Adipose tissue (tissue), 3 donors: ENCODE results near the gene GALK1. TPM values are rescaled to one million over a fixed set of nuclear protein-coding genes. Genes with fewer than 3 reads are reported as not detected.
"Not testable (repeated sequence)": the region's sequence is repeated elsewhere in the genome, so short reads cannot be mapped to it uniquely, and the experiment has no call there.

Experiments used
- H3K27ac ChIP-seq: one replicate; pipeline ENCODE4 v1.5.1; 2013; ENCODE audit warnings: low read depth, low read length
- WGBS, 3 donors: extraction: QIAGEN DNeasy Blood & Tissue Kit; methylation state at CpG; one replicate each; pipeline ENCODE4 v1.1.7; 2013; 5-methylcytosine and 5-hydroxymethylcytosine counted together
- polyA plus RNA-seq, 3 donors: library from polyadenylated mRNA; stranded (reverse); fragments of 200-250 nt; gene quantifications; one replicate each; pipeline ENCODE4 v1.2.3, GENCODE V29; 2013
- donor health status: healthy with polysubstance abuse.
- donor health status: Bipolar disorder and iron deficiency.
- donor health status: healthy.

GALK1 gene
- 10 to 100 TPM; 28.9 to 32.0 (median 29.0) TPM for polyA plus RNA-seq

- peak within 1 kb of the TSS; percentile 46 for H3K27ac ChIP-seq
- WGBS, 3 donors: 0 to 1% (median 1%) methylated on average over 53 to 71 of the region's 71 CpGs
These were observed at the start of gene GALK1 for GRCh38 chr17:75764711-75765421. TSS of gene GALK1 (minus strand) at chr17:75765192. CDS start at chr17:75765136, 56 bp downstream.

GRCh38 chr17:75814021-75814395 lies 49.0 kb upstream of the GALK1 start:
- WGBS, 3 donors: 86 to 91% (median 88%) methylated on average over 6 of the region's 6 CpGs
- H3K27ac ChIP-seq: no peak overlapping the region

GRCh38 chr17:75813081-75814020 lies 48.4 kb upstream of the GALK1 start:
- 85 to 92% (median 86%) methylated on average over 24 of the region's 24 CpGs for WGBS, 3 donors
- H3K27ac ChIP-seq: no peak overlapping the region

- no peak overlapping the region for H3K27ac ChIP-seq
- 89 to 91% (median 89%) methylated on average over 27 of the region's 27 CpGs for WGBS, 3 donors
These were observed 47.4 kb upstream of the GALK1 start for GRCh38 chr17:75812096-75813013.

GRCh38 chr17:75811174-75811573 lies 46.2 kb upstream of the GALK1 start:
- no peak overlapping the region for H3K27ac ChIP-seq
- WGBS, 3 donors: 92 to 95% (median 93%) methylated on average over 7 of the region's 7 CpGs

- H3K27ac ChIP-seq: not testable (repeated sequence)
- 94 to 98% (median 97%) methylated on average over 11 of the region's 11 CpGs for WGBS, 3 donors
These were observed 45.8 kb upstream of the GALK1 start for GRCh38 chr17:75810756-75811155.

GRCh38 chr17:75810216-75810615 lies 45.2 kb upstream of the GALK1 start:
- 92 to 98% (median 92%) methylated on average over 5 of the region's 5 CpGs for WGBS, 3 donors
- no peak overlapping the region for H3K27ac ChIP-seq

GRCh38 chr17:75809631-75810111 lies 44.7 kb upstream of the GALK1 start:
- H3K27ac ChIP-seq: no peak overlapping the region
- 84 to 91% (median 88%) methylated on average over 24 of the region's 24 CpGs for WGBS, 3 donors

GRCh38 chr17:75808905-75809621 lies 44.1 kb upstream of the GALK1 start:
- WGBS, 3 donors: 54 to 64% (median 60%) methylated on average over 16 to 18 of the region's 18 CpGs
- H3K27ac ChIP-seq: peak overlapping the region; percentile 28

- WGBS, 3 donors: 50 to 68% (median 61%) methylated on average over 4 of the region's 4 CpGs
- peak overlapping the region; percentile 28 for H3K27ac ChIP-seq
These were observed 43.5 kb upstream of the GALK1 start for GRCh38 chr17:75808549-75808904.

- 91 to 94% (median 94%) methylated on average over 3 of the region's 3 CpGs for WGBS, 3 donors
- H3K27ac ChIP-seq: no peak overlapping the region
These were observed 42.9 kb upstream of the GALK1 start for GRCh38 chr17:75807861-75808260.

GRCh38 chr17:75806822-75807500 lies 42.0 kb upstream of the GALK1 start:
- H3K27ac ChIP-seq: no peak overlapping the region
- 83 to 86% (median 85%) methylated on average over 4 of the region's 4 CpGs for WGBS, 3 donors

GRCh38 chr17:75803883-75804282 lies 38.9 kb upstream of the GALK1 start:
- 88 to 95% (median 95%) methylated on average over 1 of the region's 1 CpG for WGBS, 3 donors
- H3K27ac ChIP-seq: no peak overlapping the region

- no peak overlapping the region for H3K27ac ChIP-seq
- WGBS, 3 donors: 83 to 88% (median 86%) methylated on average over 4 of the region's 4 CpGs
These were observed 34.4 kb upstream of the GALK1 start for GRCh38 chr17:75799402-75799801.

GRCh38 chr17:75795820-75796607 lies 31.0 kb upstream of the GALK1 start:
- WGBS, 3 donors: 91 to 93% (median 92%) methylated on average over 8 of the region's 8 CpGs
- H3K27ac ChIP-seq: no peak overlapping the region

- no peak overlapping the region for H3K27ac ChIP-seq
- 67 to 75% (median 67%) methylated on average over 1 of the region's 1 CpG for WGBS, 3 donors
These were observed 28.5 kb upstream of the GALK1 start for GRCh38 chr17:75793460-75793859.
